Chondrocyte (in vitro differentiated cells): Measurements from ENCODE around the gene CEP97. TPM values are rescaled to one million over a fixed set of nuclear protein-coding genes. Genes with fewer than 3 reads are reported as not detected.
"Not testable (repeated sequence)": the region's sequence is repeated elsewhere in the genome, so short reads cannot be mapped to it uniquely, and the experiment has no call there.

Source experiments
- DNase-seq: peaks from one replicate; pipeline ENCODE4 v3.0.0; 2021; ENCODE audit warnings: mixed read lengths, low spot score
- H3K27ac Mint-ChIP-seq: one replicate; pipeline ENCODE4 v1.8.0; 2021; ENCODE audit warnings: mild to moderate bottlenecking, moderate library complexity, mixed read lengths; ENCODE audit not compliant: unreplicated experiment
- H3K27me3 Mint-ChIP-seq: 2 replicates; pipeline ENCODE4 v1.8.0; 2021; ENCODE audit warnings: low read depth, mixed read lengths
- H3K36me3 Mint-ChIP-seq: 2 replicates; pipeline ENCODE4 v1.8.0; 2021; ENCODE audit warnings: low read depth, mixed read lengths
- H3K4me1 Mint-ChIP-seq: 2 replicates; pipeline ENCODE4 v1.8.0; 2021; ENCODE audit warnings: low read depth, mild to moderate bottlenecking, mixed read lengths
- H3K4me3 Mint-ChIP-seq: one replicate; pipeline ENCODE4 v1.8.0; 2021; ENCODE audit warnings: mild to moderate bottlenecking, moderate library complexity, mixed read lengths; ENCODE audit not compliant: unreplicated experiment
- H3K9me3 Mint-ChIP-seq: 2 replicates; pipeline ENCODE4 v1.8.0; 2021; ENCODE audit warnings: low read depth, mixed read lengths
- CTCF ChIP-seq: fragments of 200-600 bp; sonication (generic); IDR thresholded peaks from 2 replicates; pipeline ENCODE4 v1.5.0; 2021; ENCODE audit warnings: antibody characterized with exemption, mild to moderate bottlenecking, moderate library complexity
- total RNA-seq: library from RNA; stranded (reverse); gene quantifications from 3 replicates; pipeline ENCODE4 v1.2.1, GENCODE V29; 2021

Gene CEP97
- total RNA-seq, 1 donor from 2014 or later, result 11.8 TPM

- Mint-ChIP-seq H3K27me3 (no peaks in the 10 kb centered on the region), H3K36me3 (peaks cover 16% of the 10 kb centered on the region), H3K9me3 (no peaks in the 10 kb centered on the region), H3K4me1 (peaks cover 28% of the 10 kb centered on the region), H3K27ac (peak overlapping the region; percentile 98), H3K4me3 (peak overlapping the region; percentile 97)
- no peak for TF ChIP-seq CTCF
- DNase-seq, result no peak
Observed at GRCh38 chr3:101687142-101687931, 37.1 kb upstream of the CEP97 start.

- DNase-seq, result no peak
- no peak overlapping the region for H3K4me3 Mint-ChIP-seq
- H3K27me3 Mint-ChIP-seq, result no peaks in the 10 kb centered on the region
- H3K36me3 Mint-ChIP-seq, result peaks cover 12% of the 10 kb centered on the region
- no peak overlapping the region for H3K27ac Mint-ChIP-seq
- H3K9me3 Mint-ChIP-seq, result no peaks in the 10 kb centered on the region
- no peak for TF ChIP-seq CTCF
- H3K4me1 Mint-ChIP-seq, result peaks cover 24% of the 10 kb centered on the region
Observed at GRCh38 chr3:101689286-101689685, 35.1 kb upstream of the CEP97 start.

- Mint-ChIP-seq H3K27ac (no peak overlapping the region), H3K4me1 (peaks cover 12% of the 10 kb centered on the region), H3K36me3 (no peaks in the 10 kb centered on the region), H3K9me3 (no peaks in the 10 kb centered on the region), H3K4me3 (no peak overlapping the region), H3K27me3 (no peaks in the 10 kb centered on the region)
- TF ChIP-seq CTCF, result no peak
- DNase-seq, result no peak
Observed at GRCh38 chr3:101690972-101691371, 33.4 kb upstream of the CEP97 start.

GRCh38 chr3:101691685-101692671, 32.4 kb upstream of the CEP97 start:
- H3K27me3 Mint-ChIP-seq, H3K4me3 Mint-ChIP-seq, H3K9me3 Mint-ChIP-seq, DNase-seq, H3K27ac Mint-ChIP-seq, H3K36me3 Mint-ChIP-seq: not testable (repeated sequence)
- H3K4me1 Mint-ChIP-seq, result peaks cover 11% of the 10 kb centered on the region

GRCh38 chr3:101693540-101693939, 30.9 kb upstream of the CEP97 start:
- not testable (repeated sequence) for H3K9me3 Mint-ChIP-seq, H3K27ac Mint-ChIP-seq, H3K36me3 Mint-ChIP-seq, DNase-seq, H3K4me3 Mint-ChIP-seq, H3K4me1 Mint-ChIP-seq, H3K27me3 Mint-ChIP-seq
- TF ChIP-seq CTCF, result peak; percentile 68

GRCh38 chr3:101694836-101695235, 29.6 kb upstream of the CEP97 start:
- not testable (repeated sequence) for H3K4me3 Mint-ChIP-seq, H3K36me3 Mint-ChIP-seq, H3K27ac Mint-ChIP-seq, DNase-seq, H3K9me3 Mint-ChIP-seq, H3K27me3 Mint-ChIP-seq, H3K4me1 Mint-ChIP-seq
